NCI-H82 (cell line): Measurements from ENCODE around the gene CCDC81.
"Not testable (repeated sequence)": the region's sequence is repeated elsewhere in the genome, so short reads cannot be mapped to it uniquely, and the experiment has no call there.

Experiments used
- DNase-seq: peaks from one replicate; lab custom pipeline; 2025; lab: John Stamatoyannopoulos, UW

The CCDC81 gene

DNA sequence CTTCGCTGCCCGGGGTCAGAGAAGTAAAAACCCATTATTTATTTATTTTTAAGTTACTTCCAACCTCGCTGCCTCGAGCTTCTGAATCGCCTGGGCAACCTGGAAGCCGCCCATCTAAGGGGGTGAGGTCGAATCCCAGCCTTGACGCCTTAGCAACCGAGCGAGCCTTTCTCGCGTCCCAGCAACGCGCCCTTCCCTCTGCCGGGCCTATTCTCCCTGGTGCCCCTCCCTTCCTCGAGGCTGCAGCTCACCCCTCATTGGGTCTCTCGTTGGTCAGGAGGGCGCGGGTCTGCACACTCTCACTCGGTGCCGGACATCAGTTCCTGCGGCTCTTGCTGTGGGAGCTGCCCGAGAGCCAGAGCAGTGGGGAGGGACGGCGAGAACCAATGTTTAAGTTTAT is at the start of gene CCDC81:
CCDC81 (plus strand) TSS at position 302 of the 400 bp plus-strand sequence. CDS start 277 bp downstream, outside the sequence.
- no peak for DNase-seq

DNA sequence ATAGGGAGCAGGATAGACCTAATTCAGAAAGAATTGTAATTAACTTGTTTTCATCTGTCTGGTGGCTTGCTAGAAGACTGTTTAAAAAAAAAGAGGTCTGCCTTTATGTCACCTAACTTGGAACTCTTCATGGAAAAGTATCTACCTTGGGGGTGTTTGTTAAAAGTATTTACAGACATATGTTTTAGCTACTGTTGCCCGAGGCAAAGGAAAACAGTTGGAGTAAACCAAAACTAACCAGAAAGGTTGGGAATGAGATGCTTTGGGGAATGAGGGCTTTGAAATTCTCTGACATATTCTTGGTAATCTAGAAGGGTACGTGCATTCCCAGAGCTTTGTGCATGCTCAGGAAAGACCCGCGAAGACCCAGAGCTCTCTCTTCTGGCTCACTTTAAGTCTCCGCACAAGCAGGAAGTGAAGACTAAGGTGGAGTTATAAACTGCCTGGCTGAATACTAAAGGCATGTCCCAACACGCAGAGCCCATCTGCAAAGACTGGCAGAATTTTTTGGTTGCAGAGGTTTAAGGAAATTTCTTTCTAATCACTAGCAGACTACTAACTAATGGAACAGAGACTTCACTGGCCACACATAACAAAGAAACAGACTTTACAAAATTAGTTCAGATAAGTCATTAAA is 39.4 kb upstream of the CCDC81 start:
- DNase-seq, result no peak

DNA sequence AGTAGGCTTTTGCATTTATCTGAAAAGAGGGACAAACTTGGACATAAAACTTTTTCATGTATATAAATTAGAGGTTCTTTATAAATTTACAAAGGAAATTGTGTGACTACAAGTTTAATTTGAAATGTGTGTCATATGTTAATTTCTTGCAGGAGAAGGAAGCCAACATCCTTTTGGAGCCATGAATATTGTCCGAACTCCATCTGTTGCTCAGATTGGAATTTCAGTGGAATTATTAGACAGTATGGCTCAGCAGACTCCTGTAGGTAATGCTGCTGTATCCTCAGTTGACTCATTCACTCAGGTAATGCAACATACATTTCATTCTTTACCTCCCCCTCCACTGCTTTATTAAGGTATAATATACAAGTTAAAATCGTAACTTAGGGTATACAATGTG is 37.5 kb upstream of the CCDC81 start:
- no peak for DNase-seq

DNA sequence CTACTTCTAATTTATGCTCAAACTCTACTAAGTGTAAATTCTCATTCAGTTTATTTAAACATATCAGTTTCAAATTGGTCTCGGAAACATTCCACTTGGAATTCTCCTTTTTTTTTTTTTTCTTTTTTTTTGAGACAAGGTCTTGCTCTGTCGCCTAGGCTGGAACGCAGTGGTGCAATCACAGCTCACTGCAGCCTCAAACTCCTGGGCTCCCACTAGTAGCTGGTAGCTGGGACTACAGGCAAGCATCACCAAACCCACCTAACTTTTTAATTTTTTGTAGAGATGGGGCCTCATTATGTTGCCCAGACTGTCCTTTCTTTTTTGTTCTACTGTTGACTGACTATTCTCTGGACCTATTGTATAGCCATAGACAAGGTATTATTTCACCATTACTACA is 33.3 kb upstream of the CCDC81 start:
- no peak for DNase-seq

DNA sequence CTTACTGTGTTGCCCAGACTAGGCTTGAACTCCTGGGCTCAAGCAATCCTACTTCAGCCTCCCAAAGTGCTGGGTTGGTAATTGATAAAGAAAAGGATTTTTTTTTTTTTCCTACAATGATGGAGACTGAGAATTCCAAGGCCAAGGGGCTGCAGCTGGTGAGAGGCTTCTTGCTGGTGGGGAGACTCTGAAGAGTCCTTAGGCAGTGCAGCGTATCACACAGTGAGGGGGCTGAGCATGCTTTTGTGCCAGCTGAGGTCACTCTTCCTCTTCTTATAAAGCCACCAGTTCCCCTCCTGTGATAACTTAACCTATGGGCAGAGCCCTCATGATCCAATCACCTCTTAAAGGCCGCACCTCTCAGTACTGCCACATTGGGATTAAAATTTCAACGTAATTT is 28.2 kb upstream of the CCDC81 start:
- no peak for DNase-seq

DNA sequence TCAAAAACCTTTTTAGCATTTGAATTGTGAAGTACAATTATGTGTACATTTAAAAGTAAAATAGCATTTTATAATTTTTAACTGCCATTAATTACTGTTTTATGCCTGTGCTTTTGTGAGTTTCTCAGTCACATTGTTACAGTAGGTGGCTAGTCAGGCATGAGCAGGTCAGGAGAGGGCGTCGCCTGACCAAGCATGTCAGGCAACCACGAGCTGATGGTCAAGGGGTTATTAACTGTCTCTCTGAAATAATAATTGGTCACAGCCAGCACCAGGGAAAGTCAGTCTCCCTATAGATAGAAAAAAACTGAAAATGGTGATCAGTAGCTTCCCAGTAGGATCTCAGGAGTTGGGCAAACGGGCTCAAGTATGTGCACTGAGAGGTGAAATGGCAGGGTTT is 19.4 kb upstream of the CCDC81 start:
- DNase-seq, result no peak

DNA sequence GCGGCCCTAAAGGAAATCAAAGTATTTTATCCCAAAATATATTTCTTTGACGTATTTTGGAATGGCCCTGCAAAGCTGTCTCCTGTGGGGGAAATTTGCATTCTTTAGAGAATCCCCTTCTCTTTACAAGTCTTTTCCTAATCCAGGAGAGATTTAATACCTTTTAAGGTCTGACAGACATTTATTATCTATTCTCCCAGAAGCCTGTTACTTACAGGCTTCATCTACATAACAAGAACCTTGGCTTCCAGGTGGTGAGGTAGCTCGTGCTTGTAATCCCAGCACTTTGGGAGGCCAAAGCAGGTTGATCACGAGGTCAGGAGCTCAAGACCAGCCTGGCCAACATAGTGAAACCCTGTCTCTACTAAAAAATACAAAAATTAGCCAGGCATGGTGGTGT is 17.3 kb upstream of the CCDC81 start:
- DNase-seq, result not testable (repeated sequence)

DNA sequence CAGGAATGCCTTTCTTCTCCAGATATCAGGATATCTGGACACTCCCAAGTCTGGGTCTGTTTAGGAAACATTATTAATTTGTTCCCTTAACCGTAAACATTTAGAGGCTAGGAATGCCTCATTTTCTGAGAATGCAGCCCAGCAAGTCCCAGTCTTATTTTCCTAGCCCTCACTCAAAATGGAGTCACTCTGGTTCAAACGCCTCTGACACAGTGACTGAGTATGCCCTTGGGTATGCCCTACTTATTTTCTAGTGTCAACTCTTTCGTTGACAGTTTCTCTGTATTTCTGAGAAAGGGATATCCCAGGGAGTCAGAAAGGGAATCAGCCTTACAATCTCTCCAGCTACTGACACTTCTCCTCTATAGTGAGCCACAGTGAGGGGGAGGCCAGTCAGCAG is 16.0 kb upstream of the CCDC81 start:
- no peak for DNase-seq

DNA sequence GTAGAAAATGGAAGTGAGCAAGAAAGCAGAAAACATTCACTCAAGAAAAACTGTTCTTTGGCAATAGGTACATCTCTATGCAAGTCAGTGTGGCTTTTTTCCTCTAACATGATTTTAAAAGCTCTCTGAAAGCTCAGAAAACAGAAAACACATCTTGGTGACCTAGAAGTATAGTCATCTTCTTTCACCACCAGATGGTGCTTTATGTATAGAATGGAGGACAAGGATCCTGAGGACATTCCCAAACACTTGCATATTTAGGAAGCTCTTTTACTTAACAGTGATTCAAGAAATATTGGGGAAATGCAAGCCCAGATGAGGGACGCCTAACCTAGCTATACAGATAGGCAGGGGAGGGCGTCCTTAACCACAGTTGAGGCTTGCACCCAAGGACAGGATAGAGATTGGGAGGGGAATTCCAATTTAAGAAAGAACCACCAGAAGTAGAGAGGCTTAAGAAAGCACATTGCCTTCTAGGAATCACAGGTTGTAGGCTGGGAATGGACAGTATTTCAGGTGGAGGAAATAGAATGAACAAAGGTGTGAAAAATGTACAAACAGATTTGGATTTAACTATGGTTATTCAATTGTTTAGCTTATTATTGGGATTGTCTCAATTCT is 13.8 kb upstream of the CCDC81 start:
- DNase-seq, result peak; percentile 45

DNA sequence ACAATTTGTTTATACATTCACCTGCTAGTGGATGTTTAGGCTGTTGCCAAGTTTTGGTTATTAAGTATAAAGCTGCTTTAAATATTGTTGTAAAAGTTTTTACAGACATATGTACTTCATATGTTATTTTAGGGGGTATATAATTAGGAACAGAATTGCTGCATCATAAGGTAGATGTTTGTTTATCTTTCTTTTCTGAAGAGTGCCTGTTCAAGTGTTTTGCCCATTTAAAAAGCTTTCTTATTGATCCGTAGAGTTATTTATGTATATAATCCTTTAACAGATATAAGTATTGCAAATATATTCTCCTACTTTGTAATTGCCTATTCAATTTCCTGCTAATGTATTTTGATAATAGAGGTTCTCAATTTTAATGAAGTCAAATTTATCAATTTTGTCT is 11.3 kb upstream of the CCDC81 start:
- DNase-seq, result no peak

DNA sequence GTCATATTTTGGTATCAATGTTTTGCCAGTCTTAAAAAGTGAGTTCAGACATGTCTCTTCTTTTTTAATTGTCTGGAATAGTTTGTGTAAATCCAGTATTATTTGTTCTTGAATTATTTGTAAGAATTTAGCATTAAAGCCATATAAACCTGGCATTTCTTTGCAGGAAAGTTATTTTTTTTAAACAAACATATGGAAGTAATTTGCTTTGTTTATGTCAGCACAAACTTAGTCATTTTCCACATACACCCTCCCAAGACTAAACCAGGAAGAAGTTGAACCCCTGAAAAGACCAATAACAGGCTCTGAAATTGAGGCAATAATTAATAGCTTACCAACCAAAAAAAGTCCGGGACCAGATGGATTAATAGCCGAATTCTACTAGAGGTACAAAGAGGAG is 9.1 kb upstream of the CCDC81 start:
- DNase-seq, result no peak

DNA sequence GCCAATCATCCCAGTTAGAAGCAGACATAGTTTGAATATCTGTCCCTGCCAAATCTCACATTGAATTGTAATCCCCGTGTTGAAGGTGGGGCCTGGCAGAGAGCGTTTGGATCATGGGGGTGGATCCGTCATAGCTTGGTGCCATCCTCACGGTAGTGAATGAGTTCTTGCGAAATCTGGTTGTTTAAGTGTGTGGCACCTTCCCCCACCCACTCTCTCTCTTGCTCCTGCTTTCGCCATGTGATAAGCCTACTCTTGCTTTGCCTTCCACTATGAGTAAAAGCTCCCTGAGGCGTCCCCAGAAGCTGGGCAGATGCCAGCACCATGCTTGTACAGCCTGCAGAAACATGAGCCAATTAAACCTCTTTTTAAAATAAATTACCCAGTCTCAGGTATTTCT is 5.0 kb upstream of the CCDC81 start:
- DNase-seq, result no peak

DNA sequence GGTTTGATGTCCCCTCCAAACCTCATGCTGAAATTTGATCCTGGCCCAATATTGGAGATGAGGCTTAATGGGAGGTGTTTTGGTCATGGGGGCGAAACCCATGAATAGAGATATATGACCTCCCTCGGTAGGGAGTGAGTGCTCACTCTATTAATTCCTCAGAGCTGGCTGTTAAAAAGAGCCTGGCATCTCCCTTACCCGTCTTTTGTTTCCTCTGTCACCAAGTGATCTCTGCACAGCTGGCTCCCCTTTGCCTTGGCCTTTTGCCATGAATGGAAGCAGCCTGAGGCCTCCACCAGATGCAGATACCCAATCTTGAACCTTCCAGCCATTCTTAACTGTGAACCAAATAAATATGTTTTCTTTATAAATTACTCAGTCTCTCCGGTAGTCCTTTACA is 4.5 kb upstream of the CCDC81 start:
- no peak for DNase-seq

DNA sequence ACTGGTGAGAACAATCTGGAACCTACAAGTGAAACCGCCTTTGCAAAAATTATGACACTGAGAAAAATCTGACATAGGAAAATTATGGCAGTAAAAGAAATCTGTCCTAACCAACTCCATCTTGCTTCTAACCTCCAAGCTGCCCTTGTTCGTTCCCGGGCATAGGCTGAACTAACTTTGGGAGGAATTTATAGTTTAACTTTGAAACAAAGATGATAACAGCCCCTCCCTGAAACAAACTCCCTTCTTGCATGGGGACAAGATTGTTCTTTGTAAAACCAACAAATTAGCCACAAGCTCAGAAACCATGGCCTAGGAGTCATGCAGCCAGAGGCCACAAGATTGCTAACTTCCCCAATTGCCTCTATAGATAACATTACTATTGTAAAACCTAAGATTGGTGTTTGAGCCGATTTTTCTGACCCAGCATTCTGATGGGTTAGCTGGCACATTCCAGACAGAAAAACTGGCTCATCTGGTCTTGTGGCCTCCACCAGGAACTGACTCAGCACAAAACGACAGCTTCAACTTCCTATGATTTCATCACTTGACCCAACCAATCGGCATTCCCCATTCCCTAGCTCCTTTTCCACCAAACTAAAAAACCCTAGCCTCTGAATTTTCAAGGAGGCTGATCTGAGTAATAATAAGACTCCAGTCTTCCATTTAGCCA is 3.6 kb upstream of the CCDC81 start:
- DNase-seq, result no peak

DNA sequence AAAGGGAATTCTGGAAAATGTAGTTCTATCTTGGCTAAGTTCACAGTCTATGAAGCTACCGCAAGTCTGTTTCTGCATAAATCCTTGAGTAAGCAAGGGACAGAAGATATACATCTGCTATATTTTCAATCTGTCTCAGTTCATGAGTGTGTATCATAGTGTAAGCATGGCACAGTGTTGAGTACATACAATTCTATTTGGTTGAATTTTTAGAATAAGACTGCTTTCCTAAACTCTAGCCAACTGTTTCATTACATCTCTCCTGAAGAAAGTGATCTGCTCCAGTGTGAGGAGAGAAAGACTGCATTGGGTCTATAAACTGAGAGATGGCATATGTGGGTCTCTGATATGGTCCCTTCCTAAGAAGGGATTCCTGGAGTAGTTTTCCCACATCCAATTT is 2.6 kb upstream of the CCDC81 start:
- DNase-seq, result no peak

DNA sequence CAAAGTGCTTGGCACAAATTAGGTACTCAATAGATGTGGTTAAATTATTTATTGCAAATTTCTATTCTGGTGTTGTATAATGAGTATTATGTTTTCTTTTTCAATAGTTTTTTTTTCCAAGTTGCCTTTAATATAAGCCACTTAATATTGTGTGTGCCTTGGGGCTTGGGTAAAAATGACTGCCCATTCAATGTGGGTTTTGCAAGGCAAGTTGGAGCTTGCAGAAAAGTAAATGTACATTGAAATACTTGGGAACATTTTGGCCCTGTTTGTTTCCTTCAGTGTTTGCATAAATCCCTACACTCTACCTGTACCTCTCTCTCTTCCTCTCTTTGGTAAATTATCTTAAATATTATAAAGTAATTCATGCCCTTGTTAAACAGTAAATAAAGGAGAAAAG is 2.1 kb upstream of the CCDC81 start:
- no peak for DNase-seq

DNA sequence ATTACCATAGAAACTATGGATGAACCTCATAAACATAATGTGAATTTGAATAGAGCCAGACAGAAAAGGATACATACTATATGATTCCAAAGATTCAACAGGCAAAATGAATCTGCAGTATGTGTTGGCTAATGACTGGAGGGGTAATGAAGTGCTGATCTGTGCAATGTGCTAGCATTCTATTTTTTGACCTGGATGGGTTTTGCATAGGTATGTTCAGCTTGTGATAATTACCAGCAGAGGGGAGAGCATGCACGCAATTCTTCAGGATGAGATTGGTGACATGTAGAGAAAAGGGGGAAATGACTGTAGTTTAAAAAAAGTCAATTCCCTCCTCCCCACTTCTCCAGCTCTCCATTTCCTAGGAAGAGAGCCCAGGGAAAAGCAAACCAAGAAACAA is 618 bp upstream of the CCDC81 start:
- no peak for DNase-seq

DNA sequence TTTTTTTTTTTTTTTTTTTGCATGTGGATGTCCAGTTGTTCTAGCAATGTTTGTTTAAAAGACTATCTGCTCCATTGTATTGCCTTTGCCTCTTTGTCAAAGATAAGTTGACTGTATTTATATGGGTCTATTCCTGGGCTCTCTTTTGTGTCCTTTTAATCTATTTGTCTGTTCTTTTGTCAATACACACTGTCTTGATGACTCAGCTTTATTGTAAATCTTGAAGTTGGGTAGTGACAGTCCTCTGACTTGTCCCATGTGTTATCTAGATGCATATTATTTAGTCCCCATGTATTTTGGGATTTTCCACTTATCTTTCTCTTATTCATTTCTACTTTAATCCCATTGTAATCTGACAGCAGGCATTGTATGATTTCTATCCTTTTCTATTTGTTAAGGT is 3.3 kb downstream of the CCDC81 start:
- no peak for DNase-seq

DNA sequence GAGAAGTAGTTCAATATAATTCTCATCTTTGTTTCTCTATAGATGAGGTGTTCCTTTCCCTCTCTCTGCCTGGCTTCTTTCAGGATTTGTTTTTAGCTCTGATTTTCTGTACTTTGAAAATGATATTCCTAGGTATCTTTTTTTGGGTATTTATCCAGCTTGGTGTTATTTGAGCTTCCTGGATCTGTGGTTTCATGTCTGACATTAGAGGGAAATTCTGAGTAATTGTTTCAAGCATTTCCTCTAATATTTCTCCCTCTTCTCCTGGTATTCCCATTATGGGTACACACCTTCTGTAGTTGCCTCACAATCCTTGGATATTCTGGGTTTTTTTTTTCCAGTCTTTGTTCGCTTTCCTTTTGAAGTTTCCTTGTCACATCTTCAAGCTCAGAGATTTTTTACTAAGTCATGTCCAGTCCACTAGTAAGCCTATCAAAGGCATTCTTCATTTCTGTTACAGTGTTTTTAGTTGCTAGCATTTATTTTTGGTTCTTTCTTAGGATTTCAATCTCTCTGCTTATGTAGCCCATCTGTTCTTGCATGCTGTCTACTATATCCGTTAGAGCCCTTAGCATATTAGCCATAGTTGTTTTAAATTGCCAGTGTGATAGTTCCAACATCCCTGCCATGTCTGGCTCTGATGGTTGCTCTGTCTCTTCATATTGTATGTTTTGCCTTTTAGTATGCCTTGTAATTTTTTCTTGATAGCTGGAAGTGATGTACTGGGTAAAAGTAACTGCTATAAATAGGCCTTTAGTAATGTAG is 5.8 kb downstream of the CCDC81 start:
- DNase-seq, result no peak

DNA sequence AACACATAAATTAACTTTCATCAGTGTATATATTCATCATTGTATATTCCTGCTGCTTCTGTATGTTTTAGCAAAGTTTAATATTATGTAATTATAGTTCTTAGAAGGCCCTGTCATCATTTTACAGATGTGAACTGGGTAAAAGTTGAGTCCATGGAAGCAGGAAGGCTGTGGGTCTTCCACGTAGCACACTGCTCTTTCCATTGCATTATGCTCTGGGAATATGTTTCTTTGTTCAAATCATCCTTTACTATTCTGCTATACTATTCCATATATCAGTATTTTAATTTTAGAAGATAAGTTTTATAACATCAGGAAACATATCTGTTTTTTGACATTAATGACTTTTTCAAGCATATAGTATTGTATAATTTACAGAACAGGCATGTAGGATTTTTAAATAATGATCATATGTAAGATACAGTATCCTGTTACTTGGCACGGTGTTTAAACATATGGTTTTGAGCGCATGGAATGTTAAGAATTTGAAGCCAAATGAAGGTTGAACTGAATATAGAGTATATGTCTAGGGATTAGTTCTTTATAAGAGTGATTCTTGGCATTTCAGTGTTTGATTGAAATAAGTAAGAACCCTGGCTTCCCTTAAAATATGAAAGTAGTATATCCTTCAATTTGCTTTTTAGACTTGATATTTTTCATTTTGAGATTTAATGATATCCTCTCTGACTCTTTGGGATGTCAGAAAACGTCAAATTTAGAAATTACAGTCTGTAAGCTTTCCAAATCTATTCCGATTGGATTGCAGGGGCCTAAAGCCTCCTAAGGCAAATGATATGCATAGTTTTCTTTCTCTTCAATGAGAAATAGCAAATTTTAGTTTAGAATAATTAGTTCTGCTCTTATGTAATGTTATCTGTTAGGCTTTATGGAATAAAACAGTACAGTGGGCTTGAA is 8.6 kb downstream of the CCDC81 start:
- DNase-seq, result no peak

DNA sequence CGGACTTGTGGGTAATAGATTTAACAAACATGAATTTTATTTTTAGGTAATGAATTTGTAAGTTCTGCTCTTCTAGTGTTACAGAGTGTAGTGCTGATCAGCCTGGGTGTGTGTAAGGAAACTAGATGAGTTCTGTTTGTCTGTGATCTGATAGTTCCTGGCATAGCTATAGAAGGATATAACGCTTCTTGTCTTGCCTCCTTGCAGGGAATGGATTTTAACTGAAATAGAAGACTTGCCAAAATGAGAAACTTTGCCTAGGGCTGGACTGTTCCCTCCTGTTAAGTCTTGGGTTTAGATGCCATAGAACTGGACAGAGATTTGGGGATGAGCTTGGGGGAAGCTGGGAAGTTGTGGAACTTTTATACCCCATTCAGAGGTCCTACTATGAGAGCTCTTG is 11.6 kb downstream of the CCDC81 start:
- DNase-seq, result no peak

DNA sequence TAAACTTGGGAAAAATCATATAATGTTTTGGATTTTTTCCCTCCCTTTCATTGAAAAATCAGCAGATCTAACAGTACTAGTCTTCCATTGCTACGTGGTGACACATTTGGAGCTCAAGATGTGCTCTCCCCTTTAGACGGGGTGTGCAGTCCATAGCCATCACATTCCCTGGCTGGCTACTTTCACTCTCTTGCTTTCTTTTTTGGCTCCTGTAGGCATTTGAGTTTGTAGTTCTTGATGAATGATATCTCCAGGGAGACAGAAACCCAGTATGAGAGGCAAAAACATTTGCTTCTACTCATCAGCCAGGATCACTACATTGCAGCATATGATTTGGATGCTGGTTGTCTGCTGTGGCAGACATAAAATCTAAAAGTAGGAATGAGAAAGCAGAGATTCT is 12.1 kb downstream of the CCDC81 start:
- no peak for DNase-seq
